NCI-H2227 (cell line): ENCODE measurements around the gene CCZ1B.
"Not testable (repeated sequence)": the region's sequence is repeated elsewhere in the genome, so short reads cannot be mapped to it uniquely, and the experiment has no call there.

Source experiments
- DNase-seq: peaks from one replicate; lab custom pipeline; 2025; ENCODE audit not compliant: unreplicated experiment; lab: John Stamatoyannopoulos, UW

CCZ1B gene

GRCh38 chr7:6749335-6749734, 76.7 kb downstream of the CCZ1B start:
- not testable (repeated sequence) for DNase-seq
